Breast epithelium (tissue), 4 donors: ENCODE measurements around the gene DPYD. TPM values are rescaled to one million over a fixed set of nuclear protein-coding genes. Genes with fewer than 3 reads are reported as not detected.
A peak's percentile ranks its signal among the peaks of the same experiment; 100 is the strongest.

Experiments used
- DNase-seq, 2 donors: peaks; one replicate each; pipeline ENCODE4 v3.0.0-alpha.2; 2019; ENCODE audit warnings: low spot score in 2 of 2
- H3K27ac ChIP-seq, 2 donors: fragments of 200-600 bp; sonication (generic) in 1 of 2; one replicate each; pipeline ENCODE4 v1.5.1; 2016 to 2019; ENCODE audit warnings: mild to moderate bottlenecking in 1 of 2
- H3K27me3 ChIP-seq, 2 donors: fragments of 200-600 bp; sonication (generic) in 1 of 2; one replicate each; pipeline versions ENCODE4 v1.5.1 to v1.6.0; 2017 to 2019; ENCODE audit warnings: control low read depth in 1 of 2, mild to moderate bottlenecking in 1 of 2
- H3K36me3 ChIP-seq: fragments of 200-600 bp; one replicate; pipeline ENCODE4 v1.5.1; 2019
- H3K4me1 ChIP-seq, 2 donors: fragments of 200-600 bp; sonication (generic); one replicate each; pipeline ENCODE4 v1.5.1; 2016 to 2019; ENCODE audit warnings: control low read depth in 1 of 2
- H3K4me3 ChIP-seq, 3 donors: fragments of 200-600 bp; sonication (generic); 1 replicate in 2 of 3; 2 replicates in 1 of 3; pipeline ENCODE4 v1.5.1; 2016 to 2019; ENCODE audit warnings: mild to moderate bottlenecking in 3 of 3, moderate library complexity in 2 of 3
- H3K9me3 ChIP-seq, 2 donors: fragments of 200-600 bp; sonication (generic) in 1 of 2; one replicate each; pipeline ENCODE4 v1.5.1; 2016 to 2019; ENCODE audit warnings: control low read depth in 1 of 2
- CTCF ChIP-seq, 3 donors: fragments of 450-650 bp; IDR thresholded peaks; one replicate each; pipeline ENCODE4 v1.5.1; 2016 to 2017; ENCODE audit warnings: antibody characterized with exemption in 3 of 3, mild to moderate bottlenecking in 3 of 3, moderate library complexity in 3 of 3
- POLR2A ChIP-seq: fragments of 450-650 bp; IDR thresholded peaks from one replicate; pipeline ENCODE4 v1.6.1; 2016; ENCODE audit warnings: antibody characterized with exemption, mild to moderate bottlenecking, moderate library complexity
- POLR2AphosphoS5 ChIP-seq, 3 donors: sonication (generic); formaldehyde crosslinking; IDR thresholded peaks; one replicate each; pipeline ENCODE4 v1.6.1; 2017; ENCODE audit warnings: antibody characterized with exemption in 3 of 3
- intact Hi-C: fragments of 100-400 bp; cut with DNase I; formaldehyde crosslinking; loops from one replicate; pipeline ENCODE4 v1.15.1; 2023; ENCODE audit warnings: low total_unique reads
- total RNA-seq, 3 donors: library from RNA; depleted of rRNA; stranded (reverse); fragments of >200 nt; gene quantifications; one replicate each; pipeline ENCODE4 v1.1.0, GENCODE V29; 2016

Gene DPYD
- total RNA-seq, 3 donors from 2014 or later, result 56.4 to 95.1 (median 58.1) TPM

GRCh38 chr1:97157991-97158390 lies 762.8 kb downstream of the DPYD start:
- DNase-seq, result no peak
- Histone ChIP-seq H3K4me3 (no peak overlapping the region), H3K4me1 (no peaks in the 10 kb centered on the region), H3K27me3 (no peaks in the 10 kb centered on the region), H3K36me3 (no peaks in the 10 kb centered on the region), H3K27ac (no peak overlapping the region), H3K9me3 (no peaks in the 10 kb centered on the region)
- no peak for TF ChIP-seq CTCF (IDR thresholded peaks at IDR 0.05)
- TF ChIP-seq POLR2AphosphoS5 (IDR thresholded peaks at IDR 0.05), result no peak
- no peak for TF ChIP-seq POLR2A
- intact Hi-C loops, result no loop called here

GRCh38 chr1:97151651-97152050 lies 769.2 kb downstream of the DPYD start:
- intact Hi-C loops, result no loop called here
- TF ChIP-seq POLR2AphosphoS5 (IDR thresholded peaks at IDR 0.05) (no peak), POLR2A (no peak), CTCF (IDR thresholded peaks at IDR 0.05) (no peak)
- Histone ChIP-seq H3K36me3 (no peaks in the 10 kb centered on the region), H3K9me3 (no peaks in the 10 kb centered on the region), H3K27ac (no peak overlapping the region), H3K27me3 (no peaks in the 10 kb centered on the region), H3K4me1 (no peaks in the 10 kb centered on the region), H3K4me3 (no peak overlapping the region)
- DNase-seq, result no peak

- Histone ChIP-seq H3K4me1 (no peaks in the 10 kb centered on the region), H3K9me3 (no peaks in the 10 kb centered on the region), H3K27me3 (no peaks in the 10 kb centered on the region), H3K4me3 (no peak overlapping the region), H3K27ac (no peak overlapping the region), H3K36me3 (no peaks in the 10 kb centered on the region)
- TF ChIP-seq CTCF (IDR thresholded peaks at IDR 0.05), result no peak
- no peak for TF ChIP-seq POLR2AphosphoS5 (IDR thresholded peaks at IDR 0.05)
- TF ChIP-seq POLR2A, result no peak
- DNase-seq, result peak in 1 of 2 donors; percentile 38
- intact Hi-C loops, result no loop called here
Observed at GRCh38 chr1:97145321-97145956, 775.4 kb downstream of the DPYD start.

- no peaks in the 10 kb centered on the region for H3K9me3 ChIP-seq
- H3K27ac ChIP-seq, result no peak overlapping the region
- no peak for DNase-seq
- TF ChIP-seq CTCF (IDR thresholded peaks at IDR 0.05) (no peak), POLR2AphosphoS5 (IDR thresholded peaks at IDR 0.05) (no peak), POLR2A (no peak)
- intact Hi-C loops, result no loop called here
- H3K4me3 ChIP-seq, result no peak overlapping the region
- H3K36me3 ChIP-seq, result no peaks in the 10 kb centered on the region
- H3K27me3 ChIP-seq, result no peaks in the 10 kb centered on the region
- no peaks in the 10 kb centered on the region for H3K4me1 ChIP-seq
Observed at GRCh38 chr1:97144527-97144926, 776.3 kb downstream of the DPYD start.

GRCh38 chr1:97143236-97143882 lies 777.5 kb downstream of the DPYD start:
- intact Hi-C loops, result no loop called here
- Histone ChIP-seq H3K4me1 (no peaks in the 10 kb centered on the region), H3K4me3 (no peak overlapping the region), H3K36me3 (no peaks in the 10 kb centered on the region), H3K27me3 (no peaks in the 10 kb centered on the region), H3K9me3 (no peaks in the 10 kb centered on the region), H3K27ac (no peak overlapping the region)
- no peak for TF ChIP-seq CTCF (IDR thresholded peaks at IDR 0.05)
- TF ChIP-seq POLR2AphosphoS5 (IDR thresholded peaks at IDR 0.05), result no peak
- TF ChIP-seq POLR2A, result no peak
- DNase-seq, result no peak
